Measurements from ENCODE around the gene WDR1. TPM values are rescaled to one million over a fixed set of nuclear protein-coding genes. Genes with fewer than 3 reads are reported as not detected.

WDR1 gene
- total RNA-seq, 1 experiment from 2014 or later, result 367 TPM

DNA sequence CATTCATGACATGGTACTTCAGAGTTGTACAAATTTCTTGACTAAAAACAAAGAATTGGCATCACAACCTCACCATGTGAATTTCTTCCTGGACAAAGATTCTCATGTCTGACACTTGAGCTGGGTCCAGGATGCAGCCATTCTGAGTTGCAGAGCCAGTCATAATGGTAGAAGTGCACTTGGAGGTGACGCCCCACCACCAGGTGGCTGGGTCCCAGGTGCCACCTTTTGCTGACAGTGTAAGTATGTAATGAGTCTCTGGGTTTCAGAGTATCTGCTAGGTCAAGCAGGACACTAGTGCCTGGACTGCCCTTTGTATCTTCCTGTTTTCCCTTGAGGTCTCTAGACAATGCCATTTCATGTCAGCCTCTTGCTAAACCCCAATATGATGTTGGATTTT lies 36.6 kb upstream of the WDR1 start:
- no peak overlapping the region for H3K4ac ChIP-seq (ENCODE audit: low read depth, low read length)
- H3K27me3 ChIP-seq (ENCODE audit: insufficient read depth, low read length), result no peaks in the 10 kb centered on the region
- H3K4me1 ChIP-seq (ENCODE audit: insufficient read depth, low read length), result no peaks in the 10 kb centered on the region
- no peak overlapping the region for H4K8ac ChIP-seq (replicated peaks; ENCODE audit: insufficient read length, low read depth, low read length)
- no peak overlapping the region for H2BK15ac ChIP-seq (ENCODE audit: low read depth, low read length)
- H3K27me3 Mint-ChIP-seq (ENCODE audit: low read depth), result peaks cover 56% of the 10 kb centered on the region
- DNase-seq, result no peak
- H4K5ac ChIP-seq (ENCODE audit: insufficient read length, low read depth, low read length), result no peak overlapping the region
- no peaks in the 10 kb centered on the region for H3K36me3 Mint-ChIP-seq (ENCODE audit: insufficient read depth in 1 of 3, low read depth in 3 of 3)
- no peak overlapping the region for H2BK20ac ChIP-seq (ENCODE audit: low read depth, low read length, poor library complexity, severe bottlenecking)
- H3K4me2 ChIP-seq (ENCODE audit: insufficient read depth, insufficient read length, low read length), result no peak overlapping the region
- peaks cover 8% of the 10 kb centered on the region in 2 experiments for H3K4me1 Mint-ChIP-seq
- no peak overlapping the region for H3K27ac Mint-ChIP-seq
- no peak overlapping the region for H2BK5ac ChIP-seq (ENCODE audit: insufficient read length, low read length)
- no peak overlapping the region for H2AFZ ChIP-seq (ENCODE audit: low read length)
- no peak overlapping the region for H2AK5ac ChIP-seq (ENCODE audit: insufficient read length, low read length)
- no peak overlapping the region for H3K14ac ChIP-seq (ENCODE audit: insufficient read depth, low read length)
- H3K9me3 ChIP-seq (ENCODE audit: control insufficient read depth, low read depth, low read length), result no peaks in the 10 kb centered on the region
- TF ChIP-seq, protein P1, sequence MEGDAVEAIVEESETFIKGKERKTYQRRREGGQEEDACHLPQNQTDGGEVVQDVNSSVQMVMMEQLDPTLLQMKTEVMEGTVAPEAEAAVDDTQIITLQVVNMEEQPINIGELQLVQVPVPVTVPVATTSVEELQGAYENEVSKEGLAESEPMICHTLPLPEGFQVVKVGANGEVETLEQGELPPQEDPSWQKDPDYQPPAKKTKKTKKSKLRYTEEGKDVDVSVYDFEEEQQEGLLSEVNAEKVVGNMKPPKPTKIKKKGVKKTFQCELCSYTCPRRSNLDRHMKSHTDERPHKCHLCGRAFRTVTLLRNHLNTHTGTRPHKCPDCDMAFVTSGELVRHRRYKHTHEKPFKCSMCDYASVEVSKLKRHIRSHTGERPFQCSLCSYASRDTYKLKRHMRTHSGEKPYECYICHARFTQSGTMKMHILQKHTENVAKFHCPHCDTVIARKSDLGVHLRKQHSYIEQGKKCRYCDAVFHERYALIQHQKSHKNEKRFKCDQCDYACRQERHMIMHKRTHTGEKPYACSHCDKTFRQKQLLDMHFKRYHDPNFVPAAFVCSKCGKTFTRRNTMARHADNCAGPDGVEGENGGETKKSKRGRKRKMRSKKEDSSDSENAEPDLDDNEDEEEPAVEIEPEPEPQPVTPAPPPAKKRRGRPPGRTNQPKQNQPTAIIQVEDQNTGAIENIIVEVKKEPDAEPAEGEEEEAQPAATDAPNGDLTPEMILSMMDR (conservative IDR thresholded peaks at IDR 0.05), result no peak
- H2BK12ac ChIP-seq (ENCODE audit: insufficient read length, low read depth, low read length), result no peak overlapping the region
- no peak overlapping the region for H3T11ph ChIP-seq (ENCODE audit: low read length)
- WGBS (ENCODE audit: extremely low coverage, insufficient read length, low lambda C conversion rate), result no CpG with 5 or more reads among the region's 1 CpG
- no peak overlapping the region for H3K9ac ChIP-seq (ENCODE audit: extremely low read depth, insufficient read length, low read length)
- no peak overlapping the region for H4K91ac ChIP-seq (ENCODE audit: insufficient read length, low read depth, low read length)
- no peak overlapping the region for H3K27ac ChIP-seq (ENCODE audit: insufficient read length, low read depth, low read length)
- H3K18ac ChIP-seq (ENCODE audit: insufficient read length, low read depth, low read length), result no peak overlapping the region
- H3K23ac ChIP-seq (ENCODE audit: insufficient read length, low read depth, low read length), result no peak overlapping the region
- no peaks in the 10 kb centered on the region for H4K20me1 ChIP-seq (ENCODE audit: control insufficient read depth, insufficient read depth, insufficient read length)
- H3K23me2 ChIP-seq (ENCODE audit: insufficient read length, low read depth, low read length, poor library complexity, severe bottlenecking), result no peaks in the 10 kb centered on the region
- H3K4me3 Mint-ChIP-seq, result no peak overlapping the region
- H3K79me1 ChIP-seq (ENCODE audit: insufficient read depth, low read depth, low read length, poor library complexity, severe bottlenecking), result no peaks in the 10 kb centered on the region
- no peaks in the 10 kb centered on the region for H3K79me2 ChIP-seq (ENCODE audit: insufficient read depth, low read length)
- H2BK120ac ChIP-seq (ENCODE audit: low read depth, low read length, poor library complexity, severe bottlenecking), result no peak overlapping the region
- no peak overlapping the region for H3K56ac ChIP-seq (ENCODE audit: insufficient read length, low read depth, low read length)
- no peaks in the 10 kb centered on the region; a peak in 1 of 5 replicates for H3K9me3 Mint-ChIP-seq

Measured in H9 (cell line).